ENCODE results near the gene NHLRC3.
A peak's percentile ranks its signal among the peaks of the same experiment; 100 is the strongest.
"Not testable (repeated sequence)": the region's sequence is repeated elsewhere in the genome, so short reads cannot be mapped to it uniquely, and the experiment has no call there.

The NHLRC3 gene, protein sequence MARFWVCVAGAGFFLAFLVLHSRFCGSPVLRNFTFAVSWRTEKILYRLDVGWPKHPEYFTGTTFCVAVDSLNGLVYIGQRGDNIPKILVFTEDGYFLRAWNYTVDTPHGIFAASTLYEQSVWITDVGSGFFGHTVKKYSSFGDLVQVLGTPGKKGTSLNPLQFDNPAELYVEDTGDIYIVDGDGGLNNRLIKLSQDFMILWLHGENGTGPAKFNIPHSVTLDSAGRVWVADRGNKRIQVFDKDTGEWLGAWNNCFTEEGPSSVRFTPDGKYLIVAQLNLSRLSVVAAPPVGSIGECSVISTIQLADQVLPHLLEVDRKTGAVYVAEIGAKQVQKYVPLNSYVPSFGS

DNA sequence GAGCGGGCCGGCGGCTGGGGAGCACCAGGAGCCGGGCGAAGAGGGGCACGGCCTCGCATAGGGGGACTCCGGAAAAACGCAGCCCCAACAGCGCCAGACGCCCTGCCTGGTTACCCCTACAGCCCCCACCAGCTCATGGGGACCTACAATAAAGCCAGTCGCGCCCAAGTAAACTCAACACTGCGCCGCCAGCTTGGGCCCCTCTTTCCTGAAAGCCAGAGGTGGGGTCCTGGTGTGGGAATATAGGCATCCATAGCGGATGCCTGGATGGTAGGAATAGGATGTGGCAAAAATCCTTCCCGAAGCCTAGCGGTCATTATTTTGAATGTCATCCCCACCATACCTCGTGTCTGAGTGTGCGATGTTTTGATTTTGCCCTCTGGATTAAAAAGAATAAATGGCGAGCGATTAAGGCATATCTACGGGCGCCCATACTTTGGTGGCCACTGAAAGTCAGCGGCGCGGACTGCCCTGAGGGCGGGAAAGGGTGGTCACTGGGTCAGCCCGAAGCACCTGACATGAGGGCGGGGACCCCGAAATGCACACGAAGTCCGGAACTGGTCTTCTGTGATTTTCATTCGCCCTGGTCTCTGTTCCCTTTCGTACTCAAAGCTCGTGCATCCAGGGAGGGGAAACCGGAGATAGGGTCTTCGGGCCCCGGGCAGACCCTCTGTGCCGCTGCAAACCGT, at the start of gene NHLRC3, which contains the start of gene PROSER1:
TSS of gene NHLRC3 (plus strand) at position 577 of the 689 bp plus-strand sequence. CDS start 184 bp downstream, outside the sequence.
TSS of gene PROSER1 (minus strand) at position 210 of the 689 bp plus-strand sequence. CDS start 847 bp downstream, outside the sequence.
- peak; percentile 71 to 76 for DNase-seq (ENCODE audit: extremely low read depth in 1 of 2, low read depth in 1 of 2)

DNA sequence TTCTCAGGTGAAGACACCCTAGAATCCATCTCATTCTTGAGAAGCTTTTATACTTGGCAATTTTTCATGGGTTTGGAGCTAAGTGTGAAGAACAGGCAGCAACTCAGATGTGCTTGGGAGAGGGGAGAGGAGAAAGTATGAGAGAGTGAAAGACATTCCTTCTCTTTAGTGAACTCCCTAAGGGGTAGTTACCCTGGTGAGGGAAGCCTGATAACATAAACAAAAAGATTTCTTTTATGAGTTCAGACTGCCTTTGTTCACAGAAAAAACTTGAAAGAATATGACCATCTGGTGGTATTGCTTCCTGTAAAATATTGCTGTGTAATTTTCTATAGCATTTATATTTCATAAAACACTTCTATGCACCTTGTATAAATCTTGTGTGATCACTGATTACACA, 47.6 kb upstream of the NHLRC3 start, which contains the start of gene STOML3:
TSS of gene STOML3 (minus strand) at position 139 of the 400 bp plus-strand sequence. CDS start at position 29, 110 bp downstream.
- no peak for DNase-seq (ENCODE audit: extremely low read depth in 1 of 2, low read depth in 1 of 2)

DNA sequence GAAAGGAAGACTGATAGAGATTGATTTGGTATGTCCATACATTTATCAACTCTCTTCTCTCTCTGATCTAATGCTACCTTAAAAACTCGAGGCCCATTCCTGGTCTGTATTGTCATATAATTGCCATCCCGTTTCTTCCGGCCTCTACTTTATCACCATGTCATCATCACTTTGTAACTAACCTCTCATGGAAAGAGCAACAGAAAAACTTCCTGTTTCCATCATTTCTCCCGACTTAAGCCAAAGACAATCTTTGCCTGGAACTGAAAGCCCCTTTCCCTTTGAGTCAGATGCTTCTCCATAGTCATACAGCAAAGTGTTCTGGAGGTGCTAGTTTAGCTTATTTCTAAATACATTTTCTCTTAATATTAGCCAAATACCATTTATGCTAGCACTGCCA, 44.9 kb upstream of the NHLRC3 start:
- no peak for DNase-seq (ENCODE audit: extremely low read depth in 1 of 2, low read depth in 1 of 2)

DNA sequence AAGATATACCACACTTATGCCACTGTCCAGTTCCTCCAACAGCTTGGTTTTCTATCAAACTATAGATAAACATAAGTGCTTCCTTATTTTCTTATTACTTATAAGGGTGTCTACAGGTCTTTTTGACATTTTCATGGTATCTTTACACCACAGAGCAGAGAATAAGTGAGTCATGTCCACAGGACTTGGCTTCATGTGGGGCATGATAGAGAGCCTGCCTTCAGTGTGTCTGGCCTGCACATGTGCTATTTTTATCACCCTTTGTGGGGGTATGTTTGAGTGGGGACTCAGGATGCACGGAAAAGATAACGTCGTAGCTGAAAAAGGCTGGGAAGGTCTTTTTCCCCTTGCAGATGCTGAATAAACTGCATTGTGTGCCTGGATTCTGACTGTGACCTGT, 39.5 kb upstream of the NHLRC3 start:
- no peak for DNase-seq (ENCODE audit: extremely low read depth in 1 of 2, low read depth in 1 of 2)

DNA sequence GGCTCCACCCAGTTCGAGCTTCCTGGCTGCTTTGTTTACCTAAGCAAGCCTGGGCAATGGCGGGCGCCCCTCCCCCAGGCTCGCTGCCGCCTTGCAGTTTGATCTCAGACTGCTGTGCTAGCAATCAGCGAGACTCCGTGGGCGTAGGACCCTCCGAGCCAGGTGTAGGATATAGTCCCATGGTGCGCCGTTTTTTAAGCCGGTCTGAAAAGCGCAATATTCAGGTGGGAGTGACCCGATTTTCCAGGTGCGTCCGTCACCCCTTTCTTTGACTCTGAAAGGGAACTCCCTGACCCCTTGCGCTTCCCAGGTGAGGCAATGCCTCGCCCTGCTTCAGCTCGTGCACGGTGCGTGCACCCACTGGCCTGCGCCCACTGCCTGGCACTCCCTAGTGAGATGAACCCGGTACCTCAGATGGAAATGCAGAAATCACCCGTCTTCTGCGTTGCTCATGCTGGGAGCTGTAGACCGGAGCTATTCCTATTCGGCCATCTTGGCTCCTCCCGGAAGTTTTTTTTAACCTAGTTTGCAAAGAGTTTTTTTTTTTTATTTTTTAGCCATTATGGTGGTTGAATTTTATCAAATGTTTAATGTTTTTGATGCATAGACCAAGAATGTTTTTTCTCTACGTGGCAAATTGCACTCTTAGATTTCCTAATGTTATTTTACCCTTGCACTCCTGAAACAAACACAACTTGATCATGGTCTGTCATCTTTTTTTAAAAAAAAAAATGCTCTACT, 31.7 kb upstream of the NHLRC3 start:
- DNase-seq (ENCODE audit: extremely low read depth in 1 of 2, low read depth in 1 of 2) = not testable (repeated sequence)

DNA sequence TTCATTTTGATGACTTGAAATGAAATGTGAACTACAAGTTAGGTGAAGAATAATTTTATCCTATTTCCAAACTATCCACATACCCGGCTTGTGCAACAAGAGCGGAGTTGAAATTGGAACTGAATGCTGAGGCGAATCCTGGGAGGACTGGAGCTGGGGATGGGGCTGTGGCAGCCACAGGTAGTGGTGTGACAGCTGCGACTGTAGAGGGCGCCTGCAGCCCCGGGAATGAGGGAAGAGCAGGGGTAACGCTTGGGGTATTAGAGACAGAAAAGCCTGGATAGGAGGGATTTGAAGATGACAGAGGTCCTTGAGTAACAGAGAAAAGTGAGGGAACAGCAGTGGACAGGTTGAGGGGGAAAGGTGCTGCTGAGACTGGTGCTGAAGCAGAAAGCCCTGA, 25.6 kb upstream of the NHLRC3 start:
- no peak for DNase-seq (ENCODE audit: extremely low read depth in 1 of 2, low read depth in 1 of 2)

DNA sequence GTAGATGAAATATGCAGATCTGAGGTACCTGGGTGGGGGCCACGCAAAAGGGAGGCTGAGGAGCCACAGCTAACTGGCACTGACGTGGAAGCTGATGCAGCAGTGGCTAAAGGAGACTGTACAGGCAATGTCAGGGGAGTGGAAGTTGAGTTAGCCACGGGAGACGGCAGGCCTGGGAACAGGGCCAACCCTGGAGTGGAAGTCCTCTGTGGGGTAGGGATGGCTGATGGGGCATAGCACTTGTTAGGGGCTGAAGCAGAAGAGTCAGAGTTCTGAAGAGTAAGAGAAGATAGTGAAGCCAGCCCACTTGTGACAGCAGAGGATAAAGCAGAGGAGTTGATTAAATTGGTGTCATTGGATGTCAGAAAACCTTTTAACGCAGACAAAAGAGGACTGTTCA, 24.8 kb upstream of the NHLRC3 start:
- no peak for DNase-seq (ENCODE audit: extremely low read depth in 1 of 2, low read depth in 1 of 2)

DNA sequence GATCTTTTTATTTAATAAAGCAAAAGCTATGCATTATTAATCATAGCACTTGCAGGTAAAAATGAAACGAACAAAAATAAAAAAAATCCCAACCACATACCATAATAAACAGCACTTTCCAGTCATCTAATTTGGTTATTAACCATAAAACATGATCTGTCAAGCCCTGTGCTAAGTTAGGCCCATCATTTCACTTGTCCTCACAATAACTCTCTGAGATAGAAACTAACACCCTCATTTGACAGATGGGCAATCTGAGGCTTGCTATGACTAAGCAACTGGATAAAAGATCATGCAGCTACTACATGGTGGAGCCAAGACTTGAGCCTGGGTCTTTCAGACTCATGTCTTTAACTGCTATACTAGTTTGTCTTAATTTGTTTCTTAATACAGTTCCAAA, 22.2 kb upstream of the NHLRC3 start:
- DNase-seq (ENCODE audit: extremely low read depth in 1 of 2, low read depth in 1 of 2) = no peak

DNA sequence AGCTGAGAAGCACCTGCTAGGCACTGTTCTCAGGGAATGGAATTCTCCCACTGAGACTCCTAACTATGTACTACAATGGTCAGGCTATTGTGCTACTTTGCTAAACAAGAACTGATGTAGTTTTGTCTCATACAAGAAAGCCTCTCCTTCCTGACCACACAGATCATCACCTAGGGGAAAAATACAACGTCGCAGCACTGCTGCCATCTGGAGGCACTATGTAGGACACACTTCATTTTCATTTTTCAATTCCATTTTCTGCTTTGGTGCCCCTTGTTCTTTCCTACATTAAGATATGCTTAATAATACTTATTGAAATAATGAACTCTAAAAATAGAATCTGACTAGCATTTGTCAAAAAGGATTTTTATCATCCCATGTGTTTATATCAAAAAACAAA, 21.5 kb upstream of the NHLRC3 start:
- DNase-seq (ENCODE audit: extremely low read depth in 1 of 2, low read depth in 1 of 2) = no peak

DNA sequence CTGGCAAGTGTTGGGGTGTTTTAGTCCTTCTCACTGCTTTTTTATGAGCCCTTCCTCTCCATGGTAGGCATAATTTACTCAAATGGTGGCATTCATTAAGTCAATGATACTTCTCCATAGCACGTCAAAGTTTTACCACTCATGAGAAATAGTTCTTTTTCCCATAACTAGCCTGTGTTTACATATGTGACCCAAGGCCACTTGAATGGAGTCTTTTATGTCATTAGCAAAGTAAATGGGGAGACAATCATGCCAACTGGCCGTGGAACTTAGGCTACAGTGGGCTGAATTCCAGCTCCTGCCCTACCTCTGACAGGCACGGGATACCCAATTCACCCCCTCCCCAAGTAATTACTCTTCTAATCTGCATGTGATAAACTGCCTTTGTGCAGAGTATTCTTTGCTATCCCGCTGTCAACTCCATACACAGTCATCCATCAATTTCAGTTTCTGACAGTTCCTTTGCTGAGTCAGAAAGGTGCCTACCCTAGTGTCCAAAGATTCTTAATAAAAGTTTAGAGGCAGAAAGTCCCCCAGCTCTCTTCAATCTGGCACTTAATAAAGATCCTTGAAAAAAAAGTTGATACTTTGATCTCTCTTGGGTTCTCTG, 17.3 kb upstream of the NHLRC3 start:
- no peak for DNase-seq (ENCODE audit: extremely low read depth in 1 of 2, low read depth in 1 of 2)

DNA sequence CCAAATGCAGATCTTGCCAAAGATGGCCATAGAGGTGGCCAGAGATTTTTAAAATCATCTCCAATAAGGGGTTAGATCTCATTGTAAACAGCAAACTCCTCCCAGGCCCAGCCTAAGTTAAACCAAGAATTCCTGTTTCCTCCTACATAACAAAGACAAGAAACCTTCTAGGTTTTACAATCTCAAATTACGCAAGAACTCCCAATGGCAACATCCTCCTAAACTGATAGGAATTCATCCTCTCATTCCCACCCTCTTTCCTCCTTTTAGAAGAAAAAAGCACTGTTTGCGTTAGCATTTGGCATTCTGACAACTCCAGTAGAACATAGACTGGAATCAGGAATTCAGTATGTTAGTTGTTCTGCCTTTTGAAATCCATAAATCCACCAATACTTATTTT, 14.9 kb upstream of the NHLRC3 start:
- DNase-seq (ENCODE audit: extremely low read depth in 1 of 2, low read depth in 1 of 2) = no peak

DNA sequence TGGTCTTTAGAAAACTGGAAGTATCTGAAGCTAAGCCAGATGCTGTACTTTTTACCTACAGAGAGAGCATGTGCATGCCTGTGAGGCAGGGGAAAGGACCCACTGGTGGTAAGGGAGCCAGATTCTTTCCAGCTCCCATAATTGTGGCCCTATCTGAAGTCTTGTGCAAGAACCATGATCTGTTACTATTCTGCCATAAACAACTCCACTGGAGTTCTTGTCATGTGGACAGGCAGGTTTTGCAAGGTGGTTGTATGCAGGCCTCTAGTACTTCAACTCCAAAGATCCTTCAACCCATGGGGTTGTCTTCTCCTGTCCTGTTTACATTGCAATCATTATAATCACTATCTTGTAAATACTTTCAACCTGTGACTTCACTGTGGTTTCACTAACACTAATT, 14.5 kb upstream of the NHLRC3 start:
- DNase-seq (ENCODE audit: extremely low read depth in 1 of 2, low read depth in 1 of 2) = no peak

DNA sequence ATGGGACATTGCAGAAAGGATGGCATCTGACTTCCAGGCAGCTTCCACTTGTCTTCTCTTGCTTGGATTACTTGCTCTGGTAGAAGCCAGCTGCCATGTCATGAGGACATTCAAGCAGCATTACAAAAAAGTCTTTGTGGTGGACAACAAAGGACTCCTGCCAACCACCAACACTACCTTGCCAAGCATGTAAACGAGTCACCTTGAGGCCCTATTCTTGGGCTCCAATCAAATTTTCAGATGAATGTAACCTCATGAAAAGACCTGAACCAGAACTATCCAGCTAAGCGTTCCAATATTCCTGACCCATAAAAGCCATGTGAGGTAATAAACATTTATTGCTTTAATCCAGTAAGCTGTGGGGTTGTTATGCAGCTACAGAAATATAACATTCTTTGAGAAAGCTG, 12.8 kb upstream of the NHLRC3 start:
- DNase-seq (ENCODE audit: extremely low read depth in 1 of 2, low read depth in 1 of 2) = no peak

DNA sequence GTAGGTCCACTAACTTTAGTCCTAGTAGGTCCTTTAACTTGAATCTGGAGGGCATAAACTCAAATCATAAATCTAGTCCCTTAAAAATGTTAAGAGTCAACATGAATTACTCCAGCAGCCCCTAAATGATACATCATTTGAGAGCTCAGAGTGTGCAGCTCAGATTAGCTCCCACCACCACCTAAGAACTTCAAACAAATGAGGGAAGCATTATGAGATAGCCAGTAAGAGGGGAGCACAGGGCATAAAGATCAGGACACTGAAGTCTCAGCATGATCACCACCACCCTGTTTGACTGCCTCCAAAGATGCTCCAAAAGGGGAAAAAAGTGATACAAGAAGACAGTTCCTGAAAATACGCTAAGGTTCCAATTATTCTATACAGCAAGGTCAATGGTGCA, 6.1 kb upstream of the NHLRC3 start:
- no peak for DNase-seq (ENCODE audit: extremely low read depth in 1 of 2, low read depth in 1 of 2)

DNA sequence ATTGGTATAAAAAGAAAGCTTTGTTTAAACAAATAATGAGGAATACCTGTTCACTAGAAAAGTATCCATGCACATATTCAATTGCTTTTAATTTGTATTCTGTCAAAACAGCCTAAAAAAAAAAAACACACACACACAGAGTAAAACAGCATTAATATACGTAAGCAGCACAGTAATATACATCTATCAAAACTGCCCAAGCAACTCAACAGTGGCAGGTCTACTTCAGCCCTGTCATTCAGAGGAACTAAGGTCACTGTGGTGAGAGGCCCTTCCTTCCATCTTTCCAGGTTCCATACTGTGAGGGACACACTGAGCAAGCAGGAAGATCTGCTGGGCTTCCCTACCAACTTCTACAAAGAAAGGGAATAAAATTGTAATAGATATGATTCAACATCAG, 4.2 kb upstream of the NHLRC3 start:
- no peak for DNase-seq (ENCODE audit: extremely low read depth in 1 of 2, low read depth in 1 of 2)

DNA sequence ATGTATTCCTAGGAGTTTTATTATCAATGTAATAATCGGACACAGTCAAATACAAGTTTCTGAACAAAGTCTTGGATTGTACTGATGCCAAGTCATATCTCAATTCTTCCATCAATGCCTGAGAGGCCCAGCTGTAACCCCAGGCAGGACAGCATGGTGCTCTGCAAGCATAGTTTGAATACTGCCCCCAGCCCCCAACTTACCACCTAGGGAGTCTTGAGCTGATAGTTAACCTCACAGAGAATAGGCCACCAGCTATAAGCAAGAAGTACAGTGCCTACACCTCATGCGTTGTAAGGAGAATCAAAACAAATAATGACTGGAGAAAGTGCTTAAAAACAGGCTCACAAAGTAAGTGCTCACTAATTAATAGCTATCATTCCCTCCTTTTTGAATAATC, 3.1 kb upstream of the NHLRC3 start:
- no peak for DNase-seq (ENCODE audit: extremely low read depth in 1 of 2, low read depth in 1 of 2)

DNA sequence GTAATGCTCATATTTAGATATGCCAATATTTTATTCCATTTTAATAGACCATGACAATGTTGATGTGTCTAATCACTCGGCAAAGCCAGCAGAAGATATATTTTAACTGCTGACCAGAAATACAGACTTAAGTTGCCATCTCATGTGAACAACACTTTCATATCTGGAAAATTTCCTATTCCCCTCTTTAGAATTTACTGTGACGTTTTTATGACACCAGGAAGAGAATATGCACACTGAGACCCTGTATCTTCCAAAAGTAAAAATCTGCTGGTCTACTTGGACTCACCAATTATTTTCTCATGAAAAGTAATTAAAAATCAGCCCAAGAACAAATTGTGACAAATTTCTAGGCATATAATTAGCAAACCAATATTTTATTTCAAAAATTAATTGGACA, 2.5 kb upstream of the NHLRC3 start:
- no peak for DNase-seq (ENCODE audit: extremely low read depth in 1 of 2, low read depth in 1 of 2)

DNA sequence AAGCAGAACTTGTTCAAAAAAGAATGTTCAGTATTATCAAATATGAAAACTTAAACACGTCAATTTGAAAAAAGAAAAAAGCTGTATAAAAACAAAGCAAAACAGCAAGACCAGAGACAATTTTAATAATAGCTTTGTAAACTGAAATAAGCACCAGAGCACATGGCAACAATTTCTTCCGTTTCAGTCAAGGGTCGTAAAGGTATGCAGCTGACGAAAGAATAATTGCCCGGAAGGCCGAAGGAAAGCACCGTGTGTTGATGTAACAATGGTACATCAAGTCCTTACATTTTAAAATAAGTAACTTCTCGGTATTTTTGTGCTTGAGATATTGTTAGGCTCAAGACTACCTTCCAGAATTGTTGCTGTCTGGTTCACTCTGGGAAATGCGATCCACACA, 2.0 kb upstream of the NHLRC3 start:
- DNase-seq (ENCODE audit: extremely low read depth in 1 of 2, low read depth in 1 of 2) = no peak

DNA sequence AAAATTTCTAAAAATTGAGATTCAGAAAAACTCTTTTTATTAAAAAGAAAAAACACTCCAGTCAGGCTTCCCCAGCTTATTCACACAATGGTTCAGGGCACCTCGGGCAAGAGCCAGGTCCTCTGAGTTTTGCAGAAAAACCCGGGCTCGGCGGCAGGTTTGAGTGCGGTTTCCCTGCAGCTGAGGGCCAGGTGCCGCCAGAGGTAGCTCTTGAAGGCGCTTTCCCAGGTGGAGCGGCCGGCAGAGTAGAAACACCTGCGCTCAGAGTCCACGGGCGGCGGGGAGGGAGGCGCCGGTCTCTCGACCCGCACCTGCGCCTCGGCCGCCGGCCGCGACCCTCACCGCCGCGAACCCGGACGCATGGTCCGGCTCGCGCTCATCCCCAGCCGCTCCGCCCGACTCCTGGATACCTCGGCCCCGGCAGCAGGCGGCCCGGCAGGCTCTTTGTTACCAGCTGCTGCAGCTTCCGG, 811 bp upstream of the NHLRC3 start:
- no peak for DNase-seq (ENCODE audit: extremely low read depth in 1 of 2, low read depth in 1 of 2)

DNA sequence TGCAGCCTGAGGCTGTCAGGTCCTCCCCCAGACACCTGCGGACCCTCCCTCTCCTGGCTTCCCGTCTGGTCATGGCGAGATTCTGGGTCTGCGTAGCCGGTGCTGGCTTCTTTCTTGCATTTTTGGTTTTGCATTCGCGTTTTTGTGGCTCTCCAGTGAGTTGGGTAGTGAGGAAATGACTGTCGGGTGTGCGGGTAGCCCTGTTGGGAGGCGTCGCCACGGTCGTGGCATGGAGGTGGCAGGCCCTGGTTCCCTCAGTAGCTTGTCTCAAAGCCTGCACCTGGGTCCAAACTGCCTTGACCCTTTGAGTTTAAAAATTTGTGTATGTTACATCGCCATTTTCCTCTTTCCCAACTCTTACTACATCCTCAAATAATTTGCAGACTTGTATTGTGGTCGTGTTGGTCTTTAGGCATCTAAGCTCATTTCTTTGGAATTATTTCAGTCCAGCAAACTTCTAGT, 344 bp downstream of the NHLRC3 start:
- no peak for DNase-seq (ENCODE audit: extremely low read depth in 1 of 2, low read depth in 1 of 2)

DNA sequence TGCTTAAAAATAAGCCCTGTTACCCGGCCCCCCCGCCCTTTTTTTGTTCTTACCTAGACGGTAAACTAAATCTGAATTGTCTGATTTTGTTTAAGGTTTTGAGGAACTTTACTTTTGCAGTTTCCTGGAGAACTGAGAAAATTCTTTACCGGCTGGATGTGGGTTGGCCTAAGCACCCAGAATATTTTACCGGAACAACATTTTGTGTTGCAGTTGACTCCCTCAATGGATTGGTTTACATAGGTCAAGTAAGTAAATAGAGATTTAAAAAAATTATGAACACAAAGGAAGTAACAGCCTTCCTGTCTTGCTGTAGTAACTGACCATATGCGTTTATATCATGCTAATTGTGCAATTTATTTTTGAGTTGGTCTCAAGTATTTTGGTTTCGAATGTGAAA, 785 bp downstream of the NHLRC3 start:
- no peak for DNase-seq (ENCODE audit: extremely low read depth in 1 of 2, low read depth in 1 of 2)

Data from activated CD8-positive, alpha-beta memory T cell treated with anti-CD3 and anti-CD28 coated beads for 1 hour (primary cell).